SIG-M5 treated with dmso at 0.1 percent for 504 hours (cell line): Measurements from ENCODE around the gene UST.

Experiments used
- DNase-seq: peaks from one replicate; lab custom pipeline; 2025; ENCODE audit not compliant: unreplicated experiment; lab: John Stamatoyannopoulos, UW

Gene UST

DNA sequence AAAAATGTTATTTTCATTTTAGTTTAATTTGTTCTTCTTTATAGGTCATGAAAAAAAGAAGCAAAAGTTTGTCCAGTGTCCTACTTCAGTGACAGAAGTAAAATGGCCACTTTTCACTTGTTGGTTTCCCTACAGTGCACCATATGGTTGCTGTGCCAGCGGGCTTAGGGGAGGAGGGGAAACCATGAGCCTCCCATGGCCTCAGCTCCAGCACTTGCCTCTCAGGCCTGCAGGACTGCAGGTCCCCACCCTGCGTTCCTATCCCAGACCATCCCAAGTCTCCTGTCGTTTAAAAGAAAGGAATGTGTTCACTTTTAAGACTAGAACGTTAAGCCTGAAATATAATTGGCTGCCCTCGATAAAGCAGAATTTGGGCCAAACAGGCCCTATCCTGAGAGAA is 360.7 kb downstream of the UST start:
- DNase-seq: no peak

DNA sequence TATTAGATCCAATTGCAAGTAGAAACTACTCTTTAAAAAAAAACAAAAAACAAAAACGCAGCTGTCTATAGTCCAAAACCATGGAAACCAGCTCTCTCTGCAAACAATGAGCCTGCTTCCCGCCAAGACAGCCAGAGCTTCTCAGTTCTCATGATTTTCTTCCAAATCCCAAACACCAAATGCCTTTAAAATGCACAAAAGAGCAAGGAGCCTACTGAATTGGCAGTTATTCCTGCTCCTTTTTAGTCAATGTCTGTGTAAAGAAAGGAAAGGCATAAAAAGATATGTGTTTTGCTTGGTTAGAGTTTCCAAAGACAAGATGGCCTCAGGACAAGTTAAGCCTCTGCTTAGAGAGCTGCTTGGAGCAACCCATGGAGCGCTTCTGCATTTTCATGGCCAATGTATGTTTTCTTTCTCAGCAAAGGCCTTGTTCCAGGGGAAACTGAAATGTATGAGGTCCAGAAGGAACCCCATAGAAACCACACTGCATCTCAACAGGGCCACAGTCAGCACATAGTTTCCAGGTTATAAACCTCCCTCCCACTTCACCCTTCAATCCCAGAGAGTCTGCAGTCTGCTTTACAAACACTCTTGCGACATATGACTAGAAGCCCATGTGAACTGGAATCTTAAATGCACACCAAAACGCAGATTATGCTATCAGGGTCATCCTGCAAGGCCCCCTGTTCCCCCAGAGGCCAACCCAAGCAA is 361.4 kb downstream of the UST start:
- peak; percentile 6 for DNase-seq

DNA sequence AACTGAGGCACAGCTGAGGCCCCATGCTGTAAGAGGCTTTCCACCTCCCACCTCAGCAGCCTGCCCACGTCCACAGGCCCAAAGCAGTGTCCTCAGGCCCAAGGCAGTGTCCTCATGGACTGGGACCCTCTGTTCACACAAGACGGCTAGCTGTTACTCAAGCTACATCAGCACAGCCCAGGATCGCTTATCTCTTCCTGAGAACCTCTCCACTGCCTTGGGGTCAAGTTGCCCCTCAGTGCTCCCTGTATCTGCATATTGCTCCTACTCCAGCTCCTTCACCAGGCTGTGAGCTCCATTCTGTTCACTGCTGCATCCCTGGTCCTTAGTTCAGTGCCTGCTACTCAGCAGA is 361.9 kb downstream of the UST start:
- DNase-seq: no peak

DNA sequence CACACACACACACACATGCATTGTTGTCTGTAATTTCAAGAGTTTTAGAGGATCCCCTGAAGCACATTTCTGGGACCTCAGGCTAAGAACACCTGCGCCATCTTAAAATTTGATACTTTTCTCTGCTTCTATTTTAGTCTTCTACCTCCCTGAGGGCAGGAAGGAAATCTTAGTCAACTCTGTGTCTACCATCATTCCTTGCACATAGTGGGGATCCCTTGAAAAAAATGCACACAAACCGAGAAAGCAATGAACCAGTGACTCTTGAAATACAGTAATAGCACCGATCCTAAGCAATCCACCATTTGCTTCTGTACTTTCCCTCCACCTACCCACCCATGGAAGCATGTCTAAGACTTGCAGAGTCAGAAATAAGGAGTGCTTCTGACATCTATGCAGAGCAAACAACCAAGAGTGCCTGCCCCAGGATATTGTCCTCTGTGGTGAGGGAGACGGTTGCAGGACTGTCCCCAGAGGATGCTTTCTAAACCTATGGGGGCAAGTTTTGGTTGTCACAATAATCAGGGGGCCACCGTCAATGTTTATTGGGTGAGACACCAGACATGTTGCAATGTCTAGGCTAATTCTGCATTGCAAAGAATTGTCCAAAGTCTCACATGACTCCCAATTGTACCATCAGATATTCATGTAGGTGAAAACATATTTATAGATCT is 362.7 kb downstream of the UST start:
- no peak for DNase-seq

DNA sequence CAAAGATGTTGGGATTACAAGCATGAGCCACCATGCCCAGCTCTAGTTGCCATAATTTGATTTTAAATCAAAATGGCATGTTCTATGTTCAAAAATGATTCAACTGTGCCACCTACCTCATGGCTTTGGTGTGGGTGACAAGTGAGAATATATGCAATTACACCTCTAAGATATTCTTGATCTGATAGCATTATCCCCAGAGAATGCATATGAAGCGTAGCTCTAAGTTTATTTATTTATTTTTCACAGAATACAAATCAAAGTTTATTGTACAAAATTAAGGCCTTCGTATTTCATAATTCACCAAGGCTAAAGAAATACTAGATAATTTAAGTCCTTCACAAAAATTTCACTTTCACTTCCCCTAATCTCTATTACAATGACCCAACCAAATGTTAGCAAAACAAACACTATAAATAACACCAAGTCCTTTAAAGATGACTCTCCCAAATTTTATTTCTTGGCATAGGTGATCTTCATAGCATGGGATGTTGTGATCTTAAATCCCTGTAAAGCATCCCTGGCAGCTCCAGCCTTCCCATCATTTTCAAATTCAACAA is 364.8 kb downstream of the UST start:
- peak; percentile 61 for DNase-seq

DNA sequence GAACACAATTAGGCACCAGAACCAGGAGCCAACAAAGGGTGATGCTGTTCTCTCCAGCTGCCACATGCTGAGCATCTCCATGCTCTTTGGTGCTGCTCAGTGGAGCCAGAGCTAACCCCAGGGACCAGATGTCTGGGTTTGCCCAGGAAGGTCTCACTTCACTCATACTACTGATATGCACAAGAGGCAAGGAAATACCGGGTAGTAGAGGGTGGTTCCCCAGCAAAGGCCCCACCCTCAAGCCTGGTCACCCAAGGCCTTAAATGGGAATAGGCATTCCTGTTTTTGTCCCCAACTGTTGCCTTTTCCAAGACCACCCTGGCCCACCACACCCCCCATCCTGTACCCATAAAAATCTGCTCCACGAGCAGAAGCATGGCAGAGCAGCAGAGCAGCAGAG is 366.1 kb downstream of the UST start:
- no peak for DNase-seq

DNA sequence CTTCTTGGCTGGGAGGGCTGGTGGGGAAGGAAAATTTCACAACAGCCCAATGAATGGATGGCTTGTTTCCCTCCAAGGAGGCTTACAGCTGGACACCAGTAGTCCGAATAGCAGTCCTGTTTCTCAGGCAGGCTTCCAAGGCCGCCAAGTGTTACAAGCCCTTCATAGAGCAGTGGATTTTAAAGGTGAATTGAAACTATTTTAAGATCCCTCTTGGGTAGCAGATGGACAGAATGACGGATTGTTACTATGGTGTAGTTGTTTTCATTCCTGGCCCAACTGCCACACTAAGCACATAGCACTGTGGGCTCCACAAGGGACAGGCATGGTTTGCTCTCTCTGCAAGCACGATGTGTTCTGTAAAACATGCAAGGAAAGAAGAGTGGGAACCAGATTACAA is 367.3 kb downstream of the UST start:
- no peak for DNase-seq

DNA sequence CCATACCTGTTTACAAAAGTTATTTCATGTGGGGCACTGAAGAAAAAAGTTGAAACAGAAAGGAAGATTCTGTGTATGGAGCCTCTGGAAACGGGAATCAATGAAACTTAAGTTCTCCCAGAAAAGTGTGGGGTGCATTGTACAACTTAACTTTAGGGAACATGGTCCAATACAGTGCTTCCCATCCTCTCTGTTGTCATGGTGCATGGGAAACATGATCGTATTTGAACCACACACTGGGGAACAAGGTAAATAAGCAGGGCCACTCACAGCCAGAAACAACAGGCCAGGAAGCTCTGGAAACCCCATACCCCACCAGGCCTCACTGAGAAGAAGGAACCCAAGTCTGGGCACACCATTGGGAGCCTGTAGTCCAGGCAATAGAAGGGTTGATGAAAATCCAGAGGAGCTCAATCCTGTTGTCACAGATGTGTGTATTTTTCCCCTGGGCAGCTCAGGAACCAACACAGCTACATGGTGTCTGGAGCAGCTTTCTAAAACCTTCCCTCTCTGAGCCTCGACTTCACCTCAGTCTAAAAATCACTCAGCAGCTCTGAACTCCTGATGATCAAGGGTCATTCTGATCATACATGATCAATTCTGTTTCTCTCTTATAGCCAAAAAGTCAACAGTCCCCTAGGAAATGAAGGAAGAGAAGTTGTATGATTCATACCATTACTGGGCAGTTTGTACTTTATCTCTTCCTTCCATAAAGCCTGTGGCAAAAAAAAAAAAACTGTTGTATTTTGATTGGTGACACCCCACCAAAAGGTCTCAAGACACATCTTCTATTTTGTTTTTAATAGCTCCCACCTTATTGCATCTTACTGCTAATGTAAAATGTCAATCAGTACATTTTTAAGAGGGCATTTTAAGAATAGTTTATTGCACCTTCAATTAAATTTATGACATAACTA is 372.2 kb downstream of the UST start:
- DNase-seq: no peak

DNA sequence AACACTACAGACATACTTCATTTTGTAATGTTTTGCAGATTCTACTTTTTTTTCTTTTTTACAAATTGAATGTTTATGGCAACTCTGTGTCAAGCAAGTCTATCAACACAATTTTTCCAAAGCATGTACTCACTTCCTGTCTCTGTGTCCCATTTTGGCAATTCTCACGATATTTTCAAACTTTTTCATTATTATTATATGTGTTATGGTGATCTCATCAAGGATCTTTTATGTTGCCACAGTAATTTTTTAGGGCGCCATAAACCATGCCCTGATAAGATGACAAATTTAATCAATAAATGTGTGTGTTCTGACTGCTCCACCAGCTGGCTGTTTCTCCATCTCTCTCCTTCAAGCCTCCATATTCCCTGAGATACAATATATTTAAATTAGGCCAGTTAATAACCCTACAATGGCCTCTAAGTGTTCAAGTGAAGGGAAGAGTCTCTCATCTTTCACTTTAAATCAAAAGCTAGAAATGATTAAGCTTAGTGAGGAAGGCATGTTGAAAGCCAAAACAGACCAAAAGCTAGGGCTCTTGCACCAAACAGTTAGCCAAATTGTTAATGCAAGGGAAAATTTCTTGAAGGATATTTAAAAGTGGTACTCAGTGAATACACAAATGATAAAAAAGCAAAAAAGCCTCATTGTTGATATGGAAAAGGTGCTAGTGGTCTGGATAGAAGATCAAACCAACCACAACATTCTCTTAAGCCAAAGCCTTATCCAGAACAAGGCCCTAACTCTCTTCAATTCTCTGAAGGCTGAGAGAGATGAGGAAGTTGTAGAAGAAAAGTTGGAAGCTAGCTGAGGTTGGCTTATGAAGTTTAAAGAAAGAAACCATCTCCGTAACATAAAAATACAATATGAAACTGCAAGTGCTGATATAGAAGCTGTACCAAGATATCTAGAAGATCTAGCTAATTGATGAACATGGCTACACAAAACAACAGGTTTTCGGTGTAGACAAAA is 376.3 kb downstream of the UST start:
- DNase-seq: no peak

DNA sequence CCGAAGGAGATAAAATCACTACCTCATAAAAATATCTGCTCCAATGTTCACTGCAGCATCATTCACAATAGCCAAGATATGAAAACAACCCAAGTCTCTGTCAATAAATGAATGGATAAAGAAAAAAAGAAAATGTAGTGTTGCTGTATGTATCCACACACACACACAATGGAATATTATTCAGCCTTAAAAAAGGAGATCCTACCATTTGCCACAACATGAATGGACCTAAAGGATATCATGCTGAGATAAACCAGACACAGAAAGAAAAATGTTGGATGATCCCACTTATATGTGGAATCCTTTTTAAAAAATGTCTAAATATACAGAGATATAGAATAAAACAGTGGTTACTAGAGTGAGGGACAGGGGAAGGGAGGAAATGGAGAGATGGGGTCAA is 378.5 kb downstream of the UST start:
- DNase-seq: no peak
